SK-N-SH (cell line): ENCODE data around the gene CCR6. TPM values are rescaled to one million over a fixed set of nuclear protein-coding genes. Genes with fewer than 3 reads are reported as not detected.

Experiments
- CTCF ChIA-PET: fragments of 300-600, 350-600 bp; formaldehyde crosslinking; extraction: SDS; loops from one replicate; lab custom pipeline; 2021; lab: Yijun Ruan, JAX
- POLR2A ChIA-PET: fragments of 350-600 bp; sonication (Branson Sonifier 250); formaldehyde crosslinking; extraction: SDS; loops from one replicate; lab custom pipeline; 2020; ENCODE audit warnings: antibody characterized with exemption, inconsistent platforms; lab: Yijun Ruan, JAX
- DNase-seq: peaks from one replicate; pipeline ENCODE4 v3.0.0; 2012
- H2AFZ ChIP-seq: fragments of 200-600 bp; sonication (generic); 2 replicates; pipeline ENCODE4 v1.8.1; 2016; ENCODE audit warnings: antibody characterized with exemption, mild to moderate bottlenecking, low read depth
- H3F3A ChIP-seq: fragments of 200-600 bp; sonication (generic); replicated peaks from 2 replicates; pipeline ENCODE3; 2016; ENCODE audit warnings: antibody characterized with exemption, mild to moderate bottlenecking; ENCODE audit not compliant: insufficient read depth
- H3K27ac ChIP-seq, 2 experiments: fragments of 200-500 bp in 1 of 2; fragments of 200-600 bp in 1 of 2; sonication (Bioruptor generic) in 1 of 2; sonication (generic), shearing (Covaris generic) in 1 of 2; 2 replicates each; pipeline versions ENCODE4 v1.5.1 to v1.6.1; 2014 to 2016; ENCODE audit warnings: low read depth in 2 of 2, inconsistent platforms in 1 of 2, low read length in 1 of 2, mild to moderate bottlenecking in 1 of 2, mixed read lengths in 1 of 2
- H3K27me3 ChIP-seq: fragments of 200-600 bp; sonication (generic), shearing (Covaris generic); 2 replicates; pipeline ENCODE4 v1.6.1; 2016; ENCODE audit warnings: mixed run types; ENCODE audit not compliant: insufficient read depth
- H3K36me3 ChIP-seq, 2 experiments: fragments of 200-500 bp in 1 of 2; fragments of 200-600 bp in 1 of 2; sonication (Bioruptor generic) in 1 of 2; sonication (generic) in 1 of 2; replicated peaks in 1 of 2; 2 replicates each; pipeline versions ENCODE3 to v1.5.1; 2014 to 2016; ENCODE audit warnings: low read length in 1 of 2, mild to moderate bottlenecking in 1 of 2; ENCODE audit not compliant: insufficient read depth in 2 of 2, control insufficient read depth in 1 of 2
- H3K4me1 ChIP-seq, 2 experiments: fragments of 200-500 bp in 1 of 2; fragments of 200-600 bp in 1 of 2; sonication (Bioruptor generic) in 1 of 2; sonication (generic), shearing (Covaris generic) in 1 of 2; 2 replicates each; pipeline versions ENCODE4 v1.5.1 to v1.6.1; 2014 to 2016; ENCODE audit warnings: low read depth in 1 of 2, low read length in 1 of 2, mixed run types in 1 of 2; ENCODE audit not compliant: insufficient read depth in 2 of 2, control insufficient read depth in 1 of 2
- H3K4me2 ChIP-seq: fragments of 200-600 bp; sonication (generic), shearing (Covaris generic); 2 replicates; pipeline ENCODE4 v1.6.1; 2017; ENCODE audit warnings: mixed run types
- H3K4me3 ChIP-seq, 2 experiments: fragments of 200-500 bp in 1 of 2; fragments of 200-600 bp in 1 of 2; sonication (Bioruptor generic) in 1 of 2; sonication (generic), shearing (Covaris generic) in 1 of 2; 2 replicates each; pipeline versions ENCODE4 v1.5.1 to v1.8.1; 2014 to 2016; ENCODE audit warnings: low read depth in 2 of 2, inconsistent platforms in 1 of 2, low read length in 1 of 2, mild to moderate bottlenecking in 1 of 2, mixed read lengths in 1 of 2, moderate library complexity in 1 of 2
- H3K79me2 ChIP-seq: fragments of 200-600 bp; sonication (generic); 2 replicates; pipeline ENCODE4 v1.8.1; 2017; ENCODE audit warnings: mild to moderate bottlenecking; ENCODE audit not compliant: insufficient read depth
- H3K9ac ChIP-seq: fragments of 200-600 bp; sonication (generic); 2 replicates; pipeline ENCODE4 v1.6.1; 2017; ENCODE audit warnings: mixed run types
- H3K9me2 ChIP-seq: fragments of 200-600 bp; sonication (generic); 2 replicates; pipeline ENCODE4 v1.6.1; 2017; ENCODE audit warnings: mixed run types
- H3K9me3 ChIP-seq: fragments of 200-600 bp; sonication (generic); 2 replicates; pipeline ENCODE4 v1.6.1; 2017; ENCODE audit warnings: mixed run types, mild to moderate bottlenecking, moderate library complexity
- H4K20me1 ChIP-seq: fragments of 200-600 bp; sonication (generic); 2 replicates; pipeline ENCODE4 v1.6.1; 2017; ENCODE audit warnings: mild to moderate bottlenecking, mixed run types; ENCODE audit not compliant: insufficient read depth
- ELF1 ChIP-seq: IDR thresholded peaks from 2 replicates; pipeline ENCODE4 v1.4.0; 2012
- EP300 ChIP-seq, 2 experiments: IDR thresholded peaks; 2 replicates each; pipeline versions ENCODE4 v1.4.0 to v1.6.1; 2012; ENCODE audit warnings: borderline replicate concordance in 1 of 2, low read depth in 1 of 2, low read length in 1 of 2
- EZH2phosphoT487 ChIP-seq: fragments of 200-600 bp; sonication (generic); IDR thresholded peaks from 2 replicates; pipeline ENCODE4 v1.6.1; 2017; ENCODE audit warnings: low read depth, mixed run types, mild to moderate bottlenecking, antibody characterized with exemption, moderate library complexity, borderline replicate concordance
- FOSL2 ChIP-seq: IDR thresholded peaks from 2 replicates; pipeline ENCODE4 v1.4.0; 2012; ENCODE audit warnings: low read depth, mild to moderate bottlenecking, moderate library complexity, borderline replicate concordance
- FOXJ3 ChIP-seq: sonication (generic); formaldehyde crosslinking; IDR thresholded peaks from 2 replicates; pipeline ENCODE4 v1.5.1; 2020; ENCODE audit warnings: mild to moderate bottlenecking, missing genetic modification reagents
- JUND ChIP-seq: IDR thresholded peaks from 2 replicates; pipeline ENCODE4 v1.4.0; 2012
- MEF2A ChIP-seq: IDR thresholded peaks from 2 replicates; pipeline ENCODE4 v1.4.0; 2012; ENCODE audit warnings: low read depth, borderline replicate concordance
- MXI1 ChIP-seq: IDR thresholded peaks from 2 replicates; pipeline ENCODE4 v1.6.1; 2012; ENCODE audit warnings: mild to moderate bottlenecking, low read depth, low read length, improper control_type of control experiment
- NFIC ChIP-seq: IDR thresholded peaks from 2 replicates; pipeline ENCODE4 v1.4.0; 2012; ENCODE audit warnings: borderline replicate concordance
- RAD21 ChIP-seq: IDR thresholded peaks from 2 replicates; pipeline ENCODE4 v1.6.1; 2012; ENCODE audit warnings: mild to moderate bottlenecking, low read length
- RCOR1 ChIP-seq: fragments of 150-350 bp; IDR thresholded peaks from 2 replicates; pipeline ENCODE4 v1.6.1; 2017; ENCODE audit warnings: antibody characterized with exemption, low read length
- REST ChIP-seq: IDR thresholded peaks from 2 replicates; pipeline ENCODE4 v1.6.1; 2012; ENCODE audit warnings: mild to moderate bottlenecking, low read depth, low read length, moderate library complexity
- RFX5 ChIP-seq: IDR thresholded peaks from 2 replicates; pipeline ENCODE4 v1.6.1; 2012; ENCODE audit warnings: mild to moderate bottlenecking, improper control_type of control experiment, low read length
- RXRA ChIP-seq: IDR thresholded peaks from 2 replicates; pipeline ENCODE4 v1.4.0; 2012; ENCODE audit warnings: low read depth, mild to moderate bottlenecking, borderline replicate concordance
- SIN3A ChIP-seq: IDR thresholded peaks from 2 replicates; pipeline ENCODE4 v1.6.1; 2012; ENCODE audit warnings: low read depth, mild to moderate bottlenecking, low read length, moderate library complexity, borderline replicate concordance
- TAF1 ChIP-seq: IDR thresholded peaks from 2 replicates; pipeline ENCODE4 v1.6.1; 2012; ENCODE audit warnings: low read depth, mild to moderate bottlenecking, low read length, moderate library complexity, borderline replicate concordance
- USF1 ChIP-seq: IDR thresholded peaks from 2 replicates; pipeline ENCODE4 v1.4.0; 2012; ENCODE audit warnings: low read depth, borderline replicate concordance
- WGBS: methylation state at CpG from one replicate; pipeline ENCODE4 v1.1.6; 2017; ENCODE audit warnings: low lambda C conversion rate; 5-methylcytosine and 5-hydroxymethylcytosine counted together
- polyA plus RNA-seq, 3 experiments: library from polyadenylated mRNA; depleted of rRNA; stranded (reverse); fragments of >200 nt; gene quantifications; 2 replicates each; pipeline ENCODE4 v1.2.3, GENCODE V29; 2012
- TF ChIP-seq, protein P1 (sequence below): fragments of 150-350 bp; IDR thresholded peaks from 2 replicates; pipeline ENCODE4 v1.6.1; 2017; ENCODE audit warnings: antibody characterized with exemption, low read length, low read depth, borderline replicate concordance

CCR6 gene
- polyA plus RNA-seq, 1 of the 3 experiments (the other 2 are of a cell fraction) = not detected

DNA sequence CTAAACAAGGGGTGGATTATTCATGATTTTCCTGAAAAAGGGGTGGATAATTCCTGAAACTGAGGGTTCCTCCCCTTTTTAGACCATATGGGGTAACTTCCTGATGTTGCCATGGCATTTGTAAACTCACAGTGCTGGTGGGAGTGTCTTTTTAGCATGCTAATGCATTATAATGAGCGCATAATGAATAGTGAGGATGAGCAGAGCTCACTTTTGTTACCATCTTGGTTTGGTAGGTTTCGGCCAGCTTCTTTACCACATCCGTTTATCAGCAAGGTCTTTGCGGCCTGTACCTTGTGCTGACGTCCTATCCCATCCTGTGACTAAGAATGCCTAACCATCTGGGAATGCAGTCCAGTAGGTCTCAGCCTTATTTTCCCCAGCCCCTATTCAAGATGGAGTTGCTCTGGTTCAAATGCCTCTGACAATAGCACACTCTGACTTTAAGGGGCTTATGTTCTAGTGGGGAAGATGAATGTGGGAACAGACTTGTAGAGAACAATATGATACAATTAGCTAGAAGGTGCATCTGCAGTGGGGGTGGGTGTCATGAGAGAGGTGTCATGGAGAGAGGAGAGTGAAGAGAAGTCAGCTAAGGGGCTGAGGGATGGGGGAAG is 39.1 kb downstream of the CCR6 start:
- Histone ChIP-seq H3K9me3 (no peaks in the 10 kb centered on the region), H4K20me1 (no peaks in the 10 kb centered on the region), H3K9me2 (no peaks in the 10 kb centered on the region), H2AFZ (no peak overlapping the region), H3K79me2 (no peaks in the 10 kb centered on the region), H3F3A (no peaks in the 10 kb centered on the region), H3K36me3 (no peaks in the 10 kb centered on the region), H3K4me1 (no peaks in the 10 kb centered on the region), H3K4me3 (no peak overlapping the region), H3K27ac (no peak overlapping the region), H3K27me3 (no peaks in the 10 kb centered on the region), H3K9ac (no peak overlapping the region), H3K4me2 (no peak overlapping the region)
- CTCF ChIA-PET = no interaction called here
- DNase-seq = no peak
- 84% methylated on average over 5 of the region's 5 CpGs for WGBS
- TF ChIP-seq EZH2phosphoT487 (no peak), NFIC (no peak), SIN3A (no peak), FOSL2 (no peak), JUND (no peak), RXRA (no peak), EP300 (IDR thresholded peaks at IDR 0.05; ENCODE audit: borderline replicate concordance in 1 of 2, low read depth in 1 of 2, low read length in 1 of 2) (no peak), TAF1 (no peak), MEF2A (no peak), RCOR1 (no peak)
- TF ChIP-seq, protein P1, sequence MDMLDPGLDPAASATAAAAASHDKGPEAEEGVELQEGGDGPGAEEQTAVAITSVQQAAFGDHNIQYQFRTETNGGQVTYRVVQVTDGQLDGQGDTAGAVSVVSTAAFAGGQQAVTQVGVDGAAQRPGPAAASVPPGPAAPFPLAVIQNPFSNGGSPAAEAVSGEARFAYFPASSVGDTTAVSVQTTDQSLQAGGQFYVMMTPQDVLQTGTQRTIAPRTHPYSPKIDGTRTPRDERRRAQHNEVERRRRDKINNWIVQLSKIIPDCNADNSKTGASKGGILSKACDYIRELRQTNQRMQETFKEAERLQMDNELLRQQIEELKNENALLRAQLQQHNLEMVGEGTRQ = no peak
- POLR2A ChIA-PET = no interaction called here

GRCh38 chr6:167162591-167162990 is 39.7 kb downstream of the CCR6 start:
- 81% methylated on average over 10 of the region's 12 CpGs for WGBS
- H3K79me2 ChIP-seq = no peaks in the 10 kb centered on the region

More at GRCh38 chr6:167162591-167162990, 39.7 kb downstream of the CCR6 start:
- DNase-seq = no peak
- Histone ChIP-seq H3K36me3 (no peaks in the 10 kb centered on the region), H3K4me1 (no peaks in the 10 kb centered on the region), H3K9ac (no peak overlapping the region), H3K27ac (no peak overlapping the region), H3K4me3 (no peak overlapping the region), H3K27me3 (no peaks in the 10 kb centered on the region), H2AFZ (no peak overlapping the region), H4K20me1 (no peaks in the 10 kb centered on the region), H3K9me2 (no peaks in the 10 kb centered on the region), H3F3A (no peaks in the 10 kb centered on the region), H3K9me3 (no peaks in the 10 kb centered on the region), H3K4me2 (no peak overlapping the region)
- TF ChIP-seq REST (no peak), MXI1 (no peak), EZH2phosphoT487 (no peak), RFX5 (no peak), FOXJ3 (no peak), RAD21 (no peak), ELF1 (no peak), RXRA (no peak), USF1 (no peak)
- CTCF ChIA-PET = no interaction called here
- POLR2A ChIA-PET = no interaction called here
